SK-N-SH treated with all-trans-retinoic acid at 6 μM for 48 hours (cell line): Measurements from ENCODE around the gene GLDC.

Experiments
- ATAC-seq: fragments of 200-7000 bp; cut with Tn5 transposase; 3 replicates; pipeline ENCODE4 v1.9.1; 2020; ENCODE audit warnings: mild to moderate bottlenecking, moderate library complexity
- CSDC2 ChIP-seq: fragments of 250-450 bp; sonication (Bioruptor Pico); IDR thresholded peaks from 2 replicates; pipeline ENCODE4 v1.5.0; 2020; ENCODE audit warnings: mild to moderate bottlenecking, moderate library complexity
- CSRNP3 ChIP-seq: fragments of 250-450 bp; sonication (Bioruptor Pico); IDR thresholded peaks from 2 replicates; pipeline ENCODE4 v1.5.1; 2021; ENCODE audit warnings: mild to moderate bottlenecking, moderate library complexity
- ESRRG ChIP-seq: fragments of 250-450 bp; sonication (Bioruptor Pico); IDR thresholded peaks from 2 replicates; pipeline ENCODE4 v1.6.1; 2021; ENCODE audit warnings: mild to moderate bottlenecking
- GLIS3 ChIP-seq: fragments of 250-450 bp; sonication (Bioruptor Pico); IDR thresholded peaks from 2 replicates; pipeline ENCODE4 v1.5.0; 2020; ENCODE audit warnings: mild to moderate bottlenecking, moderate library complexity
- OSR1 ChIP-seq: fragments of 250-450 bp; sonication (Bioruptor Pico); IDR thresholded peaks from 2 replicates; pipeline ENCODE4 v1.8.0; 2022; ENCODE audit warnings: moderate library complexity, mild to moderate bottlenecking, inconsistent platforms
- POU6F1 ChIP-seq: fragments of 250-450 bp; sonication (Bioruptor Pico); IDR thresholded peaks from 2 replicates; pipeline ENCODE4 v1.8.0; 2021; ENCODE audit warnings: low read depth, mild to moderate bottlenecking, moderate library complexity, borderline replicate concordance
- PPARA ChIP-seq: fragments of 250-450 bp; sonication (Bioruptor Pico); IDR thresholded peaks from 2 replicates; pipeline ENCODE4 v1.5.0; 2020; ENCODE audit warnings: mild to moderate bottlenecking, borderline replicate concordance
- RARB ChIP-seq: fragments of 250-450 bp; sonication (Bioruptor Pico); IDR thresholded peaks from 2 replicates; pipeline ENCODE4 v1.8.0; 2021; ENCODE audit warnings: mild to moderate bottlenecking, moderate library complexity
- SNAI2 ChIP-seq: fragments of 250-450 bp; sonication (Bioruptor Pico); IDR thresholded peaks from 2 replicates; pipeline ENCODE4 v1.5.0; 2020; ENCODE audit warnings: mild to moderate bottlenecking, moderate library complexity
- TCF4 ChIP-seq: fragments of 250-450 bp; sonication (Bioruptor Pico); IDR thresholded peaks from 2 replicates; pipeline ENCODE4 v1.8.0; 2021; ENCODE audit warnings: mild to moderate bottlenecking, moderate library complexity, borderline replicate concordance
- TOX ChIP-seq: fragments of 250-450 bp; sonication (Bioruptor Pico); IDR thresholded peaks from 2 replicates; pipeline ENCODE4 v1.8.0; 2021; ENCODE audit warnings: mild to moderate bottlenecking, moderate library complexity, borderline replicate concordance
- TSHZ2 ChIP-seq: fragments of 250-450 bp; sonication (Bioruptor Pico); IDR thresholded peaks from 2 replicates; pipeline ENCODE4 v1.5.0; 2020; ENCODE audit warnings: mild to moderate bottlenecking, moderate library complexity
- ZC3H10 ChIP-seq: fragments of 250-450 bp; sonication (Bioruptor Pico); IDR thresholded peaks from 2 replicates; pipeline ENCODE4 v1.5.1; 2021; ENCODE audit warnings: mild to moderate bottlenecking, moderate library complexity
- ZFP3 ChIP-seq: fragments of 250-450 bp; sonication (Bioruptor Pico); IDR thresholded peaks from 2 replicates; pipeline ENCODE4 v1.5.0; 2020; ENCODE audit warnings: mild to moderate bottlenecking, moderate library complexity
- ZFP30 ChIP-seq: fragments of 450-650 bp; formaldehyde crosslinking; IDR thresholded peaks from 2 replicates; pipeline ENCODE4 v1.5.0; 2022; ENCODE audit warnings: mild to moderate bottlenecking, moderate library complexity
- ZNF565 ChIP-seq: fragments of 450-650 bp; formaldehyde crosslinking; conservative IDR thresholded peaks from 2 replicates; pipeline ENCODE4 v1.5.0; 2020; ENCODE audit warnings: low read depth, mild to moderate bottlenecking, moderate library complexity
- ZNF70 ChIP-seq: fragments of 450-650 bp; formaldehyde crosslinking; IDR thresholded peaks from 2 replicates; pipeline ENCODE4 v1.5.0; 2020; ENCODE audit warnings: mild to moderate bottlenecking, moderate library complexity
- ZNF8 ChIP-seq: fragments of 450-650 bp; formaldehyde crosslinking; IDR thresholded peaks from 2 replicates; pipeline ENCODE4 v1.5.0; 2020; ENCODE audit warnings: mild to moderate bottlenecking, moderate library complexity
- TF ChIP-seq, protein P1 (sequence below): fragments of 250-450 bp; sonication (Bioruptor Pico); IDR thresholded peaks from 2 replicates; pipeline ENCODE4 v1.8.0; 2020; ENCODE audit warnings: mild to moderate bottlenecking, moderate library complexity, borderline replicate concordance
- TF ChIP-seq, protein P2 (sequence below): fragments of 250-450 bp; sonication (Bioruptor Pico); IDR thresholded peaks from 2 replicates; pipeline ENCODE4 v1.5.1; 2020; ENCODE audit warnings: low read depth, mild to moderate bottlenecking, moderate library complexity

Gene GLDC

GRCh38 chr9:6562871-6563430, 82.6 kb downstream of the GLDC start:
- no peak for ATAC-seq

DNA sequence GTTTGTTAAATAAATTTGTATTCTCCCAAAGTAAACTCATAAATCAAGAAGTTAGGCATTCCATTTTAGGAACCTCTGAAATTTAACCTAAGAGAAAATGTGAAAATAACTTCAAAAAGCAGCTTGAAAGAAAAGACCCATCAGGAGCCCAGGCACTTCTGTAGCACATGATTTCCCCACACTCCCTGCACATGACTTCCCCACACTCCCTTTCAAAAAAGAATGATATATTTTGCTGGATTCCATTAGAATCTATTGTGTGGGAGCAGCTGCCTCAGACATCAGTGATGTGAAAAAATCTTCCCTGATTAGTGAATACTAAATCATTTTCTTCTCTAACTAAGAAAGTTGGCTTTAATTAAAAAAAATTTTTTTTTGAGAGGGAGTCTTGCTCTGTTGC, 83.3 kb downstream of the GLDC start:
- ATAC-seq = no peak
- TF ChIP-seq GLIS3 (no peak), ZFP30 (CRISPR knock-in tag) (no peak), SNAI2 (CRISPR knock-in tag) (no peak), ZNF70 (CRISPR knock-in tag) (no peak), PPARA (CRISPR knock-in tag) (no peak), ZNF565 (CRISPR knock-in tag) (no peak), ESRRG (no peak), TCF4 (CRISPR knock-in tag) (no peak), ZFP3 (CRISPR knock-in tag) (no peak), TOX (no peak), CSDC2 (no peak), RARB (CRISPR knock-in tag) (no peak), OSR1 (CRISPR knock-in tag) (no peak), ZC3H10 (CRISPR knock-in tag) (no peak), TSHZ2 (CRISPR knock-in tag) (no peak), CSRNP3 (no peak)
- TF ChIP-seq, protein P1, sequence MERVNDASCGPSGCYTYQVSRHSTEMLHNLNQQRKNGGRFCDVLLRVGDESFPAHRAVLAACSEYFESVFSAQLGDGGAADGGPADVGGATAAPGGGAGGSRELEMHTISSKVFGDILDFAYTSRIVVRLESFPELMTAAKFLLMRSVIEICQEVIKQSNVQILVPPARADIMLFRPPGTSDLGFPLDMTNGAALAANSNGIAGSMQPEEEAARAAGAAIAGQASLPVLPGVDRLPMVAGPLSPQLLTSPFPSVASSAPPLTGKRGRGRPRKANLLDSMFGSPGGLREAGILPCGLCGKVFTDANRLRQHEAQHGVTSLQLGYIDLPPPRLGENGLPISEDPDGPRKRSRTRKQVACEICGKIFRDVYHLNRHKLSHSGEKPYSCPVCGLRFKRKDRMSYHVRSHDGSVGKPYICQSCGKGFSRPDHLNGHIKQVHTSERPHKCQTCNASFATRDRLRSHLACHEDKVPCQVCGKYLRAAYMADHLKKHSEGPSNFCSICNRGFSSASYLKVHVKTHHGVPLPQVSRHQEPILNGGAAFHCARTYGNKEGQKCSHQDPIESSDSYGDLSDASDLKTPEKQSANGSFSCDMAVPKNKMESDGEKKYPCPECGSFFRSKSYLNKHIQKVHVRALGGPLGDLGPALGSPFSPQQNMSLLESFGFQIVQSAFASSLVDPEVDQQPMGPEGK = no peak

More at GRCh38 chr9:6562871-6563430, 82.6 kb downstream of the GLDC start:
- TF ChIP-seq CSDC2 (no peak), TOX (no peak), ZNF70 (CRISPR knock-in tag) (no peak), PPARA (CRISPR knock-in tag) (no peak), TCF4 (CRISPR knock-in tag) (no peak), ZFP3 (CRISPR knock-in tag) (no peak), POU6F1 (CRISPR knock-in tag) (no peak), ESRRG (no peak), ZNF8 (no peak), ZC3H10 (CRISPR knock-in tag) (no peak)
- TF ChIP-seq, protein P1 = no peak
- TF ChIP-seq, protein P2, sequence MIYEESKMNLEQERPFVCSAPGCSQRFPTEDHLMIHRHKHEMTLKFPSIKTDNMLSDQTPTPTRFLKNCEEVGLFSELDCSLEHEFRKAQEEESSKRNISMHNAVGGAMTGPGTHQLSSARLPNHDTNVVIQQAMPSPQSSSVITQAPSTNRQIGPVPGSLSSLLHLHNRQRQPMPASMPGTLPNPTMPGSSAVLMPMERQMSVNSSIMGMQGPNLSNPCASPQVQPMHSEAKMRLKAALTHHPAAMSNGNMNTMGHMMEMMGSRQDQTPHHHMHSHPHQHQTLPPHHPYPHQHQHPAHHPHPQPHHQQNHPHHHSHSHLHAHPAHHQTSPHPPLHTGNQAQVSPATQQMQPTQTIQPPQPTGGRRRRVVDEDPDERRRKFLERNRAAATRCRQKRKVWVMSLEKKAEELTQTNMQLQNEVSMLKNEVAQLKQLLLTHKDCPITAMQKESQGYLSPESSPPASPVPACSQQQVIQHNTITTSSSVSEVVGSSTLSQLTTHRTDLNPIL (CRISPR knock-in tag) = no peak
- TF ChIP-seq, all 23 proteins: peak for 0
